ENCODE data around the gene UAP1L1. TPM values are rescaled to one million over a fixed set of nuclear protein-coding genes. Genes with fewer than 3 reads are reported as not detected.

The UAP1L1 gene
- total RNA-seq, 2 experiments from 2014 or later, result 6.5 to 6.8 TPM

GRCh38 chr9:137034039-137034708 is 43.1 kb upstream of the UAP1L1 start:
- H3K36me3 ChIP-seq (ENCODE audit: insufficient read depth, low read length), result no peaks in the 10 kb centered on the region
- intact Hi-C loops (cut with DNase I, micrococcal nuclease), result loop anchor here in 1 of 2 experiments (2.0 kb wide), 2 partner anchors 29 to 189 kb away; no protein-coding TSS in a partner anchor
- TF ChIP-seq CTCF (IDR thresholded peaks at IDR 0.05), result no peak
- peak overlapping the region; percentile 68 for H3K4me3 Mint-ChIP-seq
- H3K4me1 Mint-ChIP-seq (ENCODE audit: low read depth), result peaks cover 47% of the 10 kb centered on the region
- peak overlapping the region; percentile 64 for H3K27ac Mint-ChIP-seq
- no peaks in the 10 kb centered on the region for H3K27me3 Mint-ChIP-seq
- H3K36me3 Mint-ChIP-seq (ENCODE audit: low read depth), result no peaks in the 10 kb centered on the region
- ChIA-PET POLR2A (interaction anchor here (0.7 to 2.4 kb wide), 12 partner anchors 10 to 248 kb away, joined by 3 to 9 read pairs (median 4); partner anchors contain the start of genes AJM1, MAN1B1, TMEM141 and UAP1L1), CTCF (interaction anchor here (0.6 to 2.9 kb wide), 20 partner anchors 10 to 307 kb away, joined by 3 to 20 read pairs (median 6); partner anchors contain the start of genes AJM1, CLIC3, NELFB and NPDC1)
- peaks cover 59% of the 10 kb centered on the region for H3K4me1 ChIP-seq (ENCODE audit: insufficient read depth, low read length)
- peak overlapping the region; percentile 68 for H3K4me3 ChIP-seq (ENCODE audit: low read length)
- no peaks in the 10 kb centered on the region for H3K27me3 ChIP-seq (ENCODE audit: control insufficient read depth in 1 of 2, insufficient read depth in 2 of 2, low read length in 2 of 2)
- no peaks in the 10 kb centered on the region for H3K9me3 ChIP-seq (ENCODE audit: control insufficient read depth in 1 of 2, insufficient read depth in 1 of 2, low read length in 2 of 2)
- ATAC-seq (ENCODE audit: poor library complexity), result no peak
- peak in 1 of 14 experiments; percentile 52 for DNase-seq
- H3K9me3 Mint-ChIP-seq, result no peaks in the 10 kb centered on the region
- peak overlapping the region; percentile 29 to 60 for H3K27ac ChIP-seq (ENCODE audit: low read depth in 1 of 2, low read length in 2 of 2)

GRCh38 chr9:137034709-137035506 is 42.4 kb upstream of the UAP1L1 start:
- H3K36me3 Mint-ChIP-seq (ENCODE audit: low read depth), result no peaks in the 10 kb centered on the region
- H3K27ac Mint-ChIP-seq, result peak overlapping the region; percentile 64
- peak; percentile 95 for TF ChIP-seq CTCF (IDR thresholded peaks at IDR 0.05)
- peaks cover 52% of the 10 kb centered on the region for H3K4me1 ChIP-seq (ENCODE audit: insufficient read depth, low read length)
- H3K4me3 Mint-ChIP-seq, result peak overlapping the region; percentile 68
- ATAC-seq (ENCODE audit: poor library complexity), result peak; percentile 88
- H3K9me3 Mint-ChIP-seq, result no peaks in the 10 kb centered on the region
- H3K27me3 Mint-ChIP-seq, result no peaks in the 10 kb centered on the region
- no peaks in the 10 kb centered on the region for H3K36me3 ChIP-seq (ENCODE audit: insufficient read depth, low read length)
- POLR2A ChIA-PET, result interaction anchor here (0.6 to 2.4 kb wide), 19 partner anchors 10 to 308 kb away, joined by 3 to 9 read pairs (median 4); partner anchors contain the start of genes AJM1, FBXW5, LCN12 and MAN1B1
- H3K4me1 Mint-ChIP-seq (ENCODE audit: low read depth), result peaks cover 41% of the 10 kb centered on the region
- intact Hi-C loops (cut with DNase I, micrococcal nuclease), result loop anchor here (1.0 to 2.0 kb wide), 4 partner anchors 30 to 248 kb away; partner anchors contain the start of gene AJM1 (in 1 of the 2)
- H3K9me3 ChIP-seq (ENCODE audit: control insufficient read depth in 1 of 2, insufficient read depth in 1 of 2, low read length in 2 of 2), result no peaks in the 10 kb centered on the region
- CTCF ChIA-PET, result interaction anchor here (0.6 to 2.9 kb wide), 35 partner anchors 9 to 494 kb away, joined by 3 to 20 read pairs (median 4); partner anchors contain the start of genes AJM1, CLIC3, MAN1B1 and NELFB
- peak; percentile 80 to 95 (median 84) for DNase-seq
- H3K4me3 ChIP-seq (ENCODE audit: low read length), result peak overlapping the region; percentile 51
- H3K27me3 ChIP-seq (ENCODE audit: control insufficient read depth in 1 of 2, insufficient read depth in 2 of 2, low read length in 2 of 2), result no peaks in the 10 kb centered on the region
- peak overlapping the region; percentile 29 to 60 for H3K27ac ChIP-seq (ENCODE audit: low read depth in 1 of 2, low read length in 2 of 2)

GRCh38 chr9:137035507-137035834 is 41.8 kb upstream of the UAP1L1 start:
- peak overlapping the region; percentile 64 for H3K27ac Mint-ChIP-seq

More at GRCh38 chr9:137035507-137035834, 41.8 kb upstream of the UAP1L1 start:
- no peak overlapping the region for H3K4me3 Mint-ChIP-seq
- CTCF ChIA-PET, result interaction anchor here (0.6 to 2.9 kb wide), 33 partner anchors 9 to 495 kb away, joined by 3 to 20 read pairs (median 4); partner anchors contain the start of genes AJM1, CLIC3, MAN1B1 and NELFB
- H3K27ac ChIP-seq (ENCODE audit: low read depth in 1 of 2, low read length in 2 of 2), result no peak overlapping the region
- ATAC-seq (ENCODE audit: poor library complexity), result no peak
- no peak overlapping the region for H3K4me3 ChIP-seq (ENCODE audit: low read length)
- H3K27me3 Mint-ChIP-seq, result no peaks in the 10 kb centered on the region
- H3K27me3 ChIP-seq (ENCODE audit: control insufficient read depth in 1 of 2, insufficient read depth in 2 of 2, low read length in 2 of 2), result no peaks in the 10 kb centered on the region
- H3K9me3 ChIP-seq (ENCODE audit: control insufficient read depth in 1 of 2, insufficient read depth in 1 of 2, low read length in 2 of 2), result no peaks in the 10 kb centered on the region
- H3K36me3 ChIP-seq (ENCODE audit: insufficient read depth, low read length), result no peaks in the 10 kb centered on the region
- peaks cover 38% of the 10 kb centered on the region for H3K4me1 Mint-ChIP-seq (ENCODE audit: low read depth)
- no peaks in the 10 kb centered on the region for H3K36me3 Mint-ChIP-seq (ENCODE audit: low read depth)
- intact Hi-C loops (cut with DNase I, micrococcal nuclease), result loop anchor here (1.0 to 2.0 kb wide), 4 partner anchors 31 to 248 kb away; partner anchors contain the start of gene AJM1 (in 1 of the 2)
- POLR2A ChIA-PET, result interaction anchor here (0.6 to 2.4 kb wide), 16 partner anchors 11 to 309 kb away, joined by 3 to 9 read pairs (median 4); partner anchors contain the start of genes AJM1, FBXW5, LCN12 and MAN1B1
- H3K9me3 Mint-ChIP-seq, result no peaks in the 10 kb centered on the region
- DNase-seq, result no peak
- peaks cover 46% of the 10 kb centered on the region for H3K4me1 ChIP-seq (ENCODE audit: insufficient read depth, low read length)
- TF ChIP-seq CTCF (IDR thresholded peaks at IDR 0.05), result peak; percentile 61

All from CD4-positive, alpha-beta T cell (primary cell).